HG03025 (cell line): ENCODE results near the gene KCNH5.
"Not testable (repeated sequence)": the region's sequence is repeated elsewhere in the genome, so short reads cannot be mapped to it uniquely, and the experiment has no call there.

Source experiments
- ATAC-seq: cut with Tn5 transposase; IDR thresholded peaks from one replicate; pipeline ENCODE4 v1.9.1; 2021; ENCODE audit warnings: mild to moderate bottlenecking, moderate library complexity; ENCODE audit not compliant: unreplicated experiment, low FRiP score

The KCNH5 gene

GRCh38 chr14:62768753-62769152 is 276.5 kb downstream of the KCNH5 start:
- ATAC-seq, result no peak

GRCh38 chr14:62763951-62764350 is 281.3 kb downstream of the KCNH5 start:
- no peak for ATAC-seq

DNA sequence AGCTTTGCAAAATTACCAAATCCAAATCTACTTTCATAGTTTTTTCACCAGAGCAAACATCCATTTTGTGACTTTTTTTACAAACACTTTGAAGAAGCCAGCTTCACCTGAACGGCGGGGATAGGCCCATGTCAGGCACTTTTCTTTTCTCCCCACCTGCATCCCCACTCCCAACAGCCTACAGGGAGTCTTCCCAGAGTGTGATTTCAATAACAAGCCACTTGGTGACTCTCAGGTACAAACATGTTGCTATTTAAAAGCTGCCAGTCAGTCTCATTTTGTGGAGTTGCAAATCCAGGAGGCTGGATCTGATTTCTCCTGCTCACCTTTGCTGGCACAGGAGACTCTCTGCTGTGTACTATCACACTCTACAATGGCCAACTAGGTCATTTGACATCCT is 285.5 kb downstream of the KCNH5 start:
- ATAC-seq, result no peak

GRCh38 chr14:62746881-62747280 is 298.4 kb downstream of the KCNH5 start:
- not testable (repeated sequence) for ATAC-seq

- no peak for ATAC-seq
Observed at GRCh38 chr14:62745496-62745895, 299.8 kb downstream of the KCNH5 start.

GRCh38 chr14:62743560-62743959 is 301.7 kb downstream of the KCNH5 start:
- ATAC-seq, result no peak

GRCh38 chr14:62743118-62743517 is 302.1 kb downstream of the KCNH5 start:
- no peak for ATAC-seq

DNA sequence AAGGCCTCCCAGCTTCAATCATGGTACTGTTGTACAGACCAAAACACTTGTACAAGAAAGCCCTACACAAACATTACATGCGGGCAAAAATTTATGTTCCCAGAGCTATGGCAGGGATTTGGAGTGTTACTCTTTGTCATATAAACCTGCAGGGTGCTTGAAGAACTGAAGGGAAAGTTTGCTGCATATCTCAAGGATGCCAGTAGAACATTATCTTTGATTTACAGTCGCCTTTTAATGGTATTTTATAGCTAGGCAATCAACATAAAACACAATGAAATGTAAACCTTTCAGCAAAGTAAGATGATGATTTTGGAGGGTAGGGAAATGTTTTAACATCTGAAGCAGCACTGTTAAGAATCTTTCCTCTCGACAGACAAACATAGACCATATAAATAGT is 305.6 kb downstream of the KCNH5 start:
- ATAC-seq, result no peak

DNA sequence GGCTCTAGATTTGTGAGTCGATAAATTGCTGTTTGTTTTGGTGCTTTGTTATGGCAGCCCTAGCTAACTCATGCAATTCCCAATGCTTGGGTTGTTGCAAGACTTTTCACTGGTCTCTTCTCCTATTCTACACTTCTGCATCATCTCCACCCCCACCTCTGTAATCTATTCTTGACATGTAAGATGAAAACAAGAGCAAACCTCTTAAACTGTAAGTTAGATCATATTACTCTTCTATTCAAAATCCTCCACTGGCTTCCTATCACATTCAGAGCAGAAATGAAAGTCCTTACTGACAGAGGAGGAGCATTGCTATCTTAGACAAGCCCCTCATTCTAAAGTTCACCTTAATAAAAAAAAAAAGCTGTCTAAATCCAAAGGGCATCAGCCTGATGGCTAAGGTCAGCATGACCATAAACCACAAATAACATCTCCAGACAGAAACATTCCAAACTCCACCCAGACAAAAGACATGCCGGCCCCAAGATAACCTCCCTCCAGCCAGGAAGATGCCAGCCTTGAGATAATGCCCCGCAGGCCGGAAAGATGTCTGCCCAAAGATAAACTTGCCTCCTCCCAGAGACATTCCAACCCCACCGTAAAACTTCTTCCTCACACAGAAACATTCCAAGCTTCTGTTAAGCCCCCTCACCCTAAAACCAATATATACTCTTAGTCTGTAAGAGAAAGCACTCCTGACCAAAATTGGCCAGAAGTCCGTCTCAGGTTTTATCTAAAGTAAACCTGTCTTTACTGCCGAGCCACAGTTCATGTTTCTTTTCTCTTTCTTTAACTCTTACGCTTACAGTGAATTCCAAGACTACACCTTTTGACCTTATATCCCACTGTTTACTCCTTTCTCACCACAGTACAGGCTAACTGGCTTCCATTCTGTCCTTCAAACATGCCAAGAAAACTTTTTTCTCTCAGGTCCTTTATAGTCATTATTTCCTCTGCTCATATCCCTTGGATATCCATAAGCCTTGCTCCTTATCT is 308.9 kb downstream of the KCNH5 start:
- ATAC-seq, result no peak

GRCh38 chr14:62734831-62735230 is 310.4 kb downstream of the KCNH5 start:
- ATAC-seq, result no peak

- no peak for ATAC-seq
Observed at GRCh38 chr14:62722406-62722805, 322.9 kb downstream of the KCNH5 start.

DNA sequence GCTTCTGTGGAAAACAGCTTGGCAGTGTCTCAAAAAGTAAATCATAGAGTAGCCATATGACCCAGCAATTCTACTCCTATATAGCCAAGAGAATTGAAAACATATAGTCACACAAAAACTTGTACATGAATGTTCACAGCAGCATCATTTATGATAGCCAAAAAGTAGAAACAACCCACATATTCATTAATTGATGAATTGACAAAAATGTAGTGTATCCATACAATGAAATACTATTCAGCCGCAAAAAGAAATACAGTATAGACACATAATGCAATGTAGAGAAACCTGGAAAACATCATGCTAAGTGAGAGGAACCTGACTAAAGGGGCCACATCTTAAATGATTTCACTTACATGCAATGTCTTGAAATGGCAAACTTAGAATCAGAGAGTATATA is 326.6 kb downstream of the KCNH5 start:
- no peak for ATAC-seq

- no peak for ATAC-seq
Observed at GRCh38 chr14:62711351-62712023, 333.8 kb downstream of the KCNH5 start.

- ATAC-seq, result no peak
Observed at GRCh38 chr14:62710811-62711210, 334.4 kb downstream of the KCNH5 start.

DNA sequence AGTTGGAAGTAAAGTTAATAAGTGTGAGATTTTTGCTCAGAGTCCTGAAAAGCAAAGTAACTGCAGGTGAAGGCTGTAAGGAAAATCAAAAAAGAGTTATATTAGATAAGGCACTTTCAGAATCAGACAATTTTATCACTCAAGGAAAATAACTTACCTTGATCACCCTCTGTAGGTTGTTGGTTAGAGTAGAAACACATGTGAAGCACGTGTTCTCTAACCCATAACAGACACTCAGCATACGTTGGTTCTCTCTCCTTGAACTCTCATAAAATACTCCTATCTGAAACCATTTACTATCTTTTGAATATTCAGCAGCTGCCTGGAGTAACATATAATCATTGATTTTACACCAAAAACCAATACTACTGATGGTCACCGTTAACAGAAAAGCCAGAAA is 335.5 kb downstream of the KCNH5 start:
- no peak for ATAC-seq

- ATAC-seq, result no peak
Observed at GRCh38 chr14:62706217-62706616, 339.0 kb downstream of the KCNH5 start.

DNA sequence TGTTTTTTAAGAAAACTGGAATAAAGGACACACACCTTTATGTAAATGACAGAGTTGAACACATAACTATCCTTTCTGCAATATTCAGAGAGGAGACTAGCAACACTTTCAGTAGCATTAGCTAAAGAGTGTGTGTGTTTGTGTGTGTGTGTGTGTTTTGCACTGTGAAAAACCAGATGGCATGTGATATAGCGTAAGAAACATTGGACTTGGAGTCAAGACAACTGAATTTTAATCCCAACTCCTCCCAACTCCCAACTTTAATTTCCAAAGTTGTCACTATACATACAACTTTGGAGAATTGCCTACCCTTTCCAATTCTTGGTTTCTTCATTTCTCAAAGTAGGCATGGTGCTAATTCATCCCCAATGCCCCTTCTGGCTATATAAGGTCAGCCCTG is 347.8 kb downstream of the KCNH5 start:
- no peak for ATAC-seq

- no peak for ATAC-seq
Observed at GRCh38 chr14:62696929-62697328, 348.3 kb downstream of the KCNH5 start.

GRCh38 chr14:62696331-62696924 is 348.8 kb downstream of the KCNH5 start:
- no peak for ATAC-seq

GRCh38 chr14:62694075-62694474 is 351.2 kb downstream of the KCNH5 start:
- ATAC-seq, result no peak

GRCh38 chr14:62692490-62693106 is 352.7 kb downstream of the KCNH5 start:
- ATAC-seq, result no peak
